IMR-90 (cell line): ENCODE data around the gene PCBP3.
A peak's percentile ranks its signal among the peaks of the same experiment; 100 is the strongest.

Experiments used
- BHLHE40 ChIP-seq: fragments of 150-350 bp; IDR thresholded peaks from 2 replicates; pipeline ENCODE4 v1.6.1; 2016; ENCODE audit warnings: mild to moderate bottlenecking, low read depth, low read length
- MAFK ChIP-seq: IDR thresholded peaks from 2 replicates; pipeline ENCODE4 v1.6.1; 2012; ENCODE audit warnings: low read depth, low read length, improper control_type of control experiment
- MAZ ChIP-seq: IDR thresholded peaks from 2 replicates; pipeline ENCODE4 v1.6.1; 2012; ENCODE audit warnings: low read depth, mild to moderate bottlenecking, low read length, improper control_type of control experiment, moderate library complexity, borderline replicate concordance
- MXI1 ChIP-seq: IDR thresholded peaks from 2 replicates; pipeline ENCODE4 v1.6.1; 2012; ENCODE audit warnings: low read depth, mild to moderate bottlenecking, low read length, moderate library complexity, borderline replicate concordance
- POLR2A ChIP-seq: IDR thresholded peaks from 2 replicates; pipeline ENCODE4 v1.6.1; 2012; ENCODE audit warnings: mild to moderate bottlenecking, low read depth, low read length
- SMC3 ChIP-seq: fragments of 150-350 bp; IDR thresholded peaks from 2 replicates; pipeline ENCODE4 v1.6.1; 2016; ENCODE audit warnings: low read depth, mild to moderate bottlenecking, antibody characterized with exemption, low read length, moderate library complexity
- TF ChIP-seq, protein P1 (sequence below): conservative IDR thresholded peaks from 2 replicates; pipeline ENCODE4 v1.5.1; 2012; ENCODE audit warnings: mild to moderate bottlenecking, low read depth, low read length, improper control_type of control experiment
- TF ChIP-seq, protein P2 (sequence below): fragments of 150-350 bp; IDR thresholded peaks from 2 replicates; pipeline ENCODE4 v1.6.1; 2017; ENCODE audit warnings: mild to moderate bottlenecking, antibody characterized with exemption, low read length, low read depth
- TF ChIP-seq, protein P3 (sequence below): fragments of 150-350 bp; IDR thresholded peaks from 2 replicates; pipeline ENCODE4 v1.6.1; 2016; ENCODE audit warnings: low read depth, mild to moderate bottlenecking, low read length, moderate library complexity, borderline replicate concordance

DNA sequence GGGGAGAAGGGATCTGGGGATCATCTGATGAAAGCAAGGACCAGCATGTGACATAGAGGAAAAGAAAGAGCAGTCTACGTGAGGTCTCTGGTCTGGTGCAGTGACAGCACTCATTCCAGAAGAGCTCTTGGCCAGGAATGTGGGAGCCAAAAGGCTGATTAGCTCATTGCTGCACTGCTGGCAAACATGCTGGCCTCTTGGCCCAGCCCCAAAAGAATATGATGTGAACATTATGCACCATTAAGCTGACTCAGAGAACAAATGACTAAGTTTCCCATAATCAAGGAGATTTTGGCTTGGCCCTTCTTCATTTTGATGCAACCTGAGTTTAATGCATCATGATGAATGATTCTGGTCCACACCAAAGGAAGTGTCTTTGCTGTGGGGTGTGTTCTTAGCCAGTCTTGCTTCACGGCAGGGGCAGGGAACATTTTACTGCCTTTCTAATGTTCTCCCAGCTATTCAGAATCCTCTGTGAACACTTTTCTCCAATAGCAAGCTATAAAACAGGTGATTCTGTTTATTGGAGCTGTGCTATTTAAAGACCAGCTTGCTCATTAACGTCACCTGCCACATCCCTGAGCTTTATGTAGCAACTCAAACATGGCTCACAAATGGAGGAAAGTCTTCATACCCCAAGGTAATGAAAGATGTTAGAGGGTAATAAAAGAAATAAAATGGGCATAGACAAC, 55.1 kb downstream of the PCBP3 start:
- TF ChIP-seq, protein P1, sequence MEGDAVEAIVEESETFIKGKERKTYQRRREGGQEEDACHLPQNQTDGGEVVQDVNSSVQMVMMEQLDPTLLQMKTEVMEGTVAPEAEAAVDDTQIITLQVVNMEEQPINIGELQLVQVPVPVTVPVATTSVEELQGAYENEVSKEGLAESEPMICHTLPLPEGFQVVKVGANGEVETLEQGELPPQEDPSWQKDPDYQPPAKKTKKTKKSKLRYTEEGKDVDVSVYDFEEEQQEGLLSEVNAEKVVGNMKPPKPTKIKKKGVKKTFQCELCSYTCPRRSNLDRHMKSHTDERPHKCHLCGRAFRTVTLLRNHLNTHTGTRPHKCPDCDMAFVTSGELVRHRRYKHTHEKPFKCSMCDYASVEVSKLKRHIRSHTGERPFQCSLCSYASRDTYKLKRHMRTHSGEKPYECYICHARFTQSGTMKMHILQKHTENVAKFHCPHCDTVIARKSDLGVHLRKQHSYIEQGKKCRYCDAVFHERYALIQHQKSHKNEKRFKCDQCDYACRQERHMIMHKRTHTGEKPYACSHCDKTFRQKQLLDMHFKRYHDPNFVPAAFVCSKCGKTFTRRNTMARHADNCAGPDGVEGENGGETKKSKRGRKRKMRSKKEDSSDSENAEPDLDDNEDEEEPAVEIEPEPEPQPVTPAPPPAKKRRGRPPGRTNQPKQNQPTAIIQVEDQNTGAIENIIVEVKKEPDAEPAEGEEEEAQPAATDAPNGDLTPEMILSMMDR = no peak
- TF ChIP-seq POLR2A (no peak), MAZ (no peak), MXI1 (no peak), BHLHE40 (peak; percentile 28; the same call in 1 of the 2 replicates), SMC3 (no peak), MAFK (peak; percentile 64; the same call in 1 of the 2 replicates)
- TF ChIP-seq, protein P2, sequence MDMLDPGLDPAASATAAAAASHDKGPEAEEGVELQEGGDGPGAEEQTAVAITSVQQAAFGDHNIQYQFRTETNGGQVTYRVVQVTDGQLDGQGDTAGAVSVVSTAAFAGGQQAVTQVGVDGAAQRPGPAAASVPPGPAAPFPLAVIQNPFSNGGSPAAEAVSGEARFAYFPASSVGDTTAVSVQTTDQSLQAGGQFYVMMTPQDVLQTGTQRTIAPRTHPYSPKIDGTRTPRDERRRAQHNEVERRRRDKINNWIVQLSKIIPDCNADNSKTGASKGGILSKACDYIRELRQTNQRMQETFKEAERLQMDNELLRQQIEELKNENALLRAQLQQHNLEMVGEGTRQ = peak; percentile 57; the same call in 1 of the 2 replicates
- TF ChIP-seq, protein P3, sequence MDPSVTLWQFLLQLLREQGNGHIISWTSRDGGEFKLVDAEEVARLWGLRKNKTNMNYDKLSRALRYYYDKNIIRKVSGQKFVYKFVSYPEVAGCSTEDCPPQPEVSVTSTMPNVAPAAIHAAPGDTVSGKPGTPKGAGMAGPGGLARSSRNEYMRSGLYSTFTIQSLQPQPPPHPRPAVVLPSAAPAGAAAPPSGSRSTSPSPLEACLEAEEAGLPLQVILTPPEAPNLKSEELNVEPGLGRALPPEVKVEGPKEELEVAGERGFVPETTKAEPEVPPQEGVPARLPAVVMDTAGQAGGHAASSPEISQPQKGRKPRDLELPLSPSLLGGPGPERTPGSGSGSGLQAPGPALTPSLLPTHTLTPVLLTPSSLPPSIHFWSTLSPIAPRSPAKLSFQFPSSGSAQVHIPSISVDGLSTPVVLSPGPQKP = no peak
